ENCODE measurements around the gene GGNBP2. TPM values are rescaled to one million over a fixed set of nuclear protein-coding genes. Genes with fewer than 3 reads are reported as not detected.
"Not testable (repeated sequence)": the region's sequence is repeated elsewhere in the genome, so short reads cannot be mapped to it uniquely, and the experiment has no call there.

Gene GGNBP2
- total RNA-seq, 1 experiment from 2014 or later: 54.1 TPM

GRCh38 chr17:36600936-36601302 lies 56.2 kb downstream of the GGNBP2 start:
- no peak for DNase-seq (ENCODE audit: low read depth)

- peak; percentile 93 for DNase-seq (ENCODE audit: low read depth)
Observed at GRCh38 chr17:36601303-36602029, 56.7 kb downstream of the GGNBP2 start, which contains the start of gene MRM1. Gene MRM1 (plus strand): TSS chr17:36601583. CDS start chr17:36601811, 228 bp downstream.

- DNase-seq (ENCODE audit: low read depth): no peak
Observed at GRCh38 chr17:36602030-36602748, 57.5 kb downstream of the GGNBP2 start.

- peak; percentile 55 for DNase-seq (ENCODE audit: low read depth)
Observed at GRCh38 chr17:36602924-36603384, 58.2 kb downstream of the GGNBP2 start.

- not testable (repeated sequence) for DNase-seq (ENCODE audit: low read depth)
Observed at GRCh38 chr17:36605028-36605427, 60.3 kb downstream of the GGNBP2 start.

- DNase-seq (ENCODE audit: low read depth): no peak
Observed at GRCh38 chr17:36608280-36608679, 63.6 kb downstream of the GGNBP2 start.

GRCh38 chr17:36608794-36609497 lies 64.2 kb downstream of the GGNBP2 start:
- DNase-seq (ENCODE audit: low read depth): no peak

- no peak for DNase-seq (ENCODE audit: low read depth)
Observed at GRCh38 chr17:36609498-36609862, 64.8 kb downstream of the GGNBP2 start.

GRCh38 chr17:36610474-36610873 lies 65.8 kb downstream of the GGNBP2 start:
- no peak for DNase-seq (ENCODE audit: low read depth)

GRCh38 chr17:36611345-36612072 lies 66.8 kb downstream of the GGNBP2 start:
- peak; percentile 67 for DNase-seq (ENCODE audit: low read depth)

GRCh38 chr17:36612323-36612722 lies 67.6 kb downstream of the GGNBP2 start:
- no peak for DNase-seq (ENCODE audit: low read depth)

- DNase-seq (ENCODE audit: low read depth): no peak
Observed at GRCh38 chr17:36613155-36613554, 68.4 kb downstream of the GGNBP2 start.

- no peak for DNase-seq (ENCODE audit: low read depth)
Observed at GRCh38 chr17:36614081-36614480, 69.4 kb downstream of the GGNBP2 start.

GRCh38 chr17:36614933-36615332 lies 70.2 kb downstream of the GGNBP2 start:
- DNase-seq (ENCODE audit: low read depth): no peak

- DNase-seq (ENCODE audit: low read depth): no peak
Observed at GRCh38 chr17:36616061-36617029, 71.6 kb downstream of the GGNBP2 start.

GRCh38 chr17:36617773-36618172 lies 73.1 kb downstream of the GGNBP2 start:
- no peak for DNase-seq (ENCODE audit: low read depth)

GRCh38 chr17:36623281-36623680 lies 78.6 kb downstream of the GGNBP2 start:
- no peak for DNase-seq (ENCODE audit: low read depth)

- DNase-seq (ENCODE audit: low read depth): no peak
Observed at GRCh38 chr17:36625188-36625587, 80.5 kb downstream of the GGNBP2 start.

GRCh38 chr17:36627101-36627500 lies 82.4 kb downstream of the GGNBP2 start:
- no peak for DNase-seq (ENCODE audit: low read depth)

- no peak for DNase-seq (ENCODE audit: low read depth)
Observed at GRCh38 chr17:36628576-36628975, 83.9 kb downstream of the GGNBP2 start.

Measured in HT1080 (cell line).